Suprapubic skin (tissue), 3 donors: ENCODE measurements around the gene MARS1.

Experiments
- CTCF ChIP-seq, 2 donors: fragments of 200-600 bp in 1 of 2; fragments of 450-650 bp in 1 of 2; sonication (generic) in 1 of 2; IDR thresholded peaks; one replicate each; pipeline ENCODE4 v1.5.1; 2016 to 2019; ENCODE audit warnings: antibody characterized with exemption in 2 of 2, mild to moderate bottlenecking in 1 of 2, moderate library complexity in 1 of 2
- EP300 ChIP-seq: sonication (generic); formaldehyde crosslinking; IDR thresholded peaks from one replicate; pipeline ENCODE4 v1.6.1; 2017; ENCODE audit warnings: antibody characterized with exemption
- POLR2A ChIP-seq, 2 donors: fragments of 450-650 bp; IDR thresholded peaks; one replicate each; pipeline ENCODE4 v1.6.1; 2017; ENCODE audit warnings: antibody characterized with exemption in 2 of 2, mild to moderate bottlenecking in 2 of 2, moderate library complexity in 2 of 2

- TF ChIP-seq POLR2A (IDR thresholded peaks at IDR 0.05) (no peak), CTCF (IDR thresholded peaks at IDR 0.05) (peak in 1 of 2 donors; percentile 46), EP300 (no peak)
Observed at GRCh38 chr12:57476162-57476992, 11.5 kb upstream of the MARS1 start.
